ENCODE measurements around the gene POLR3E. TPM values are rescaled to one million over a fixed set of nuclear protein-coding genes. Genes with fewer than 3 reads are reported as not detected.
"Not testable (repeated sequence)": the region's sequence is repeated elsewhere in the genome, so short reads cannot be mapped to it uniquely, and the experiment has no call there.

POLR3E gene
- total and polyA plus RNA-seq, 8 donors: 29.2 to 61.2 (median 52.0) TPM

GRCh38 chr16:22296225-22297113 lies 740 bp upstream of the POLR3E start:
- Histone ChIP-seq H3K27ac (no peak overlapping the region), H3K36me3 (peaks cover 0 to 4% of the 10 kb centered on the region in 2 donors), H3K4me1 (peaks cover 0 to 37% of the 10 kb centered on the region in 2 donors), H3K27me3 (no peaks in the 10 kb centered on the region), H3K9me3 (no peaks in the 10 kb centered on the region), H3K4me3 (peak overlapping the region; percentile 45 to 98)
- DNase-seq (peak in 1 of 4 donors; percentile 16), ATAC-seq (no peak)
- intact Hi-C loops (cut with DNase I): loop anchor here in 1 of 2 donors (5.0 kb wide), 1 partner anchor 99 kb away; no protein-coding TSS in a partner anchor
- no peak for TF ChIP-seq CTCF (IDR thresholded peaks at IDR 0.05)

- ATAC-seq: peak; percentile 20
- peak in 3 of 4 donors; percentile 70 to 85 (median 73) for DNase-seq
- Histone ChIP-seq H3K27ac (peak overlapping the region; percentile 86 to 92), H3K4me1 (peaks cover 0 to 37% of the 10 kb centered on the region in 2 donors), H3K4me3 (peak overlapping the region; percentile 84 to 98), H3K27me3 (no peaks in the 10 kb centered on the region), H3K36me3 (peaks cover 0 to 20% of the 10 kb centered on the region in 2 donors), H3K9me3 (no peaks in the 10 kb centered on the region)
- TF ChIP-seq CTCF (IDR thresholded peaks at IDR 0.05): no peak
- intact Hi-C loops (cut with DNase I): loop anchor here in 1 of 2 donors (5.0 kb wide), 1 partner anchor 101 kb away; no protein-coding TSS in a partner anchor
These were observed 893 bp downstream of the POLR3E start for GRCh38 chr16:22297871-22298733.

GRCh38 chr16:22299036-22299435 lies 1.8 kb downstream of the POLR3E start:
- Histone ChIP-seq H3K27me3 (no peaks in the 10 kb centered on the region), H3K4me1 (peaks cover 0 to 37% of the 10 kb centered on the region in 2 donors), H3K4me3 (no peak overlapping the region), H3K36me3 (peaks cover 0 to 30% of the 10 kb centered on the region in 2 donors), H3K27ac (no peak overlapping the region), H3K9me3 (no peaks in the 10 kb centered on the region)
- ATAC-seq: no peak
- intact Hi-C loops (cut with DNase I): loop anchor here in 1 of 2 donors (5.0 kb wide), 1 partner anchor 102 kb away; no protein-coding TSS in a partner anchor
- no peak for DNase-seq
- no peak for TF ChIP-seq CTCF (IDR thresholded peaks at IDR 0.05)

- Histone ChIP-seq H3K9me3 (no peaks in the 10 kb centered on the region), H3K4me1 (peaks cover 0 to 37% of the 10 kb centered on the region in 2 donors), H3K36me3 (peaks cover 0 to 45% of the 10 kb centered on the region in 2 donors), H3K27me3 (no peaks in the 10 kb centered on the region), H3K27ac (no peak overlapping the region), H3K4me3 (no peak overlapping the region)
- ATAC-seq: no peak
- peak in 3 of 4 donors; percentile 27 to 74 (median 49) for DNase-seq
- TF ChIP-seq CTCF (IDR thresholded peaks at IDR 0.05): peak; percentile 44 to 46
- intact Hi-C loops (cut with DNase I): no loop called here
These were observed 3.3 kb downstream of the POLR3E start for GRCh38 chr16:22300427-22301071.

GRCh38 chr16:22301423-22301822 lies 4.2 kb downstream of the POLR3E start:
- ATAC-seq; H3K27ac ChIP-seq; intact Hi-C loops (cut with DNase I); H3K9me3 ChIP-seq; H3K4me3 ChIP-seq; DNase-seq; H3K27me3 ChIP-seq: not testable (repeated sequence)
- H3K36me3 ChIP-seq: peaks cover 0 to 54% of the 10 kb centered on the region in 2 donors
- peaks cover 0 to 32% of the 10 kb centered on the region in 2 donors for H3K4me1 ChIP-seq
